GM18517 (cell line): ENCODE measurements around the gene CNIH3.
A peak's percentile ranks its signal among the peaks of the same experiment; 100 is the strongest.

ENCODE experiments used
- ATAC-seq: cut with Tn5 transposase; IDR thresholded peaks from one replicate; pipeline ENCODE4 v1.9.1; 2021; ENCODE audit warnings: mild to moderate bottlenecking, moderate library complexity; ENCODE audit not compliant: unreplicated experiment

Gene CNIH3

GRCh38 chr1:224766266-224766665, 150.1 kb downstream of the CNIH3 start:
- no peak for ATAC-seq

- no peak for ATAC-seq
These were observed 150.9 kb downstream of the CNIH3 start for GRCh38 chr1:224767031-224767430.

GRCh38 chr1:224767676-224768075, 151.6 kb downstream of the CNIH3 start:
- no peak for ATAC-seq

- no peak for ATAC-seq
These were observed 152.9 kb downstream of the CNIH3 start for GRCh38 chr1:224768971-224769370.

GRCh38 chr1:224769452-224770335, 153.6 kb downstream of the CNIH3 start:
- ATAC-seq, result no peak

- ATAC-seq, result no peak
These were observed 154.2 kb downstream of the CNIH3 start for GRCh38 chr1:224770336-224770693.

- no peak for ATAC-seq
These were observed 157.5 kb downstream of the CNIH3 start for GRCh38 chr1:224773646-224774045.

- ATAC-seq, result peak; percentile 60
These were observed 158.3 kb downstream of the CNIH3 start for GRCh38 chr1:224774378-224774777.

GRCh38 chr1:224777180-224777579, 161.1 kb downstream of the CNIH3 start:
- ATAC-seq, result no peak

GRCh38 chr1:224779536-224779935, 163.4 kb downstream of the CNIH3 start:
- no peak for ATAC-seq

GRCh38 chr1:224780736-224781135, 164.6 kb downstream of the CNIH3 start:
- ATAC-seq, result no peak

GRCh38 chr1:224781800-224782199, 165.7 kb downstream of the CNIH3 start:
- peak; percentile 66 for ATAC-seq

- ATAC-seq, result no peak
These were observed 166.3 kb downstream of the CNIH3 start for GRCh38 chr1:224782281-224783000.

- peak; percentile 86 for ATAC-seq
These were observed 167.0 kb downstream of the CNIH3 start for GRCh38 chr1:224783006-224783651.

- ATAC-seq, result no peak
These were observed 168.3 kb downstream of the CNIH3 start for GRCh38 chr1:224784265-224785039.

GRCh38 chr1:224785040-224785328, 168.9 kb downstream of the CNIH3 start:
- no peak for ATAC-seq

- ATAC-seq, result no peak
These were observed 169.5 kb downstream of the CNIH3 start for GRCh38 chr1:224785622-224786021.

- ATAC-seq, result no peak
These were observed 170.6 kb downstream of the CNIH3 start for GRCh38 chr1:224786533-224787250.

GRCh38 chr1:224789311-224789710, 173.2 kb downstream of the CNIH3 start:
- ATAC-seq, result no peak
